Activated T-cell treated with anti-CD3 and anti-CD28 coated beads, Interleukin-2, amount 50 U/mL, for 24 hours (primary cell): ENCODE results near the gene ZACN.

ENCODE experiments used
- DNase-seq: peaks from one replicate; pipeline ENCODE4 v3.0.0-alpha.2; 2020
- H3K27ac Mint-ChIP-seq: 2 replicates; pipeline ENCODE4 v1.8.0; 2020; ENCODE audit warnings: mild to moderate bottlenecking, mixed read lengths
- H3K27me3 Mint-ChIP-seq: 2 replicates; pipeline ENCODE4 v1.8.0; 2020; ENCODE audit warnings: mixed read lengths
- H3K36me3 Mint-ChIP-seq: 2 replicates; pipeline ENCODE4 v1.8.0; 2020; ENCODE audit warnings: low read depth, mixed read lengths
- H3K4me1 Mint-ChIP-seq: 2 replicates; pipeline ENCODE4 v1.8.0; 2020; ENCODE audit warnings: low read depth, mixed read lengths
- H3K4me3 Mint-ChIP-seq: 2 replicates; pipeline ENCODE4 v1.8.0; 2020; ENCODE audit warnings: mild to moderate bottlenecking, moderate library complexity, mixed read lengths
- H3K9me3 Mint-ChIP-seq: 2 replicates; pipeline ENCODE4 v1.8.0; 2020; ENCODE audit warnings: mixed read lengths

The ZACN gene

GRCh38 chr17:76095943-76096342 is 17.0 kb downstream of the ZACN start:
- Mint-ChIP-seq H3K4me1 (peaks cover 3% of the 10 kb centered on the region), H3K27ac (peak overlapping the region; percentile 11), H3K27me3 (no peaks in the 10 kb centered on the region), H3K4me3 (no peak overlapping the region), H3K9me3 (no peaks in the 10 kb centered on the region), H3K36me3 (peaks cover 79% of the 10 kb centered on the region)
- no peak for DNase-seq

GRCh38 chr17:76097716-76098295 is 18.8 kb downstream of the ZACN start:
- Mint-ChIP-seq H3K27ac (no peak overlapping the region), H3K4me1 (peaks cover 17% of the 10 kb centered on the region), H3K27me3 (no peaks in the 10 kb centered on the region), H3K36me3 (peaks cover 79% of the 10 kb centered on the region), H3K4me3 (no peak overlapping the region), H3K9me3 (no peaks in the 10 kb centered on the region)
- DNase-seq, result no peak

- Mint-ChIP-seq H3K4me3 (peak overlapping the region; percentile 98), H3K27me3 (no peaks in the 10 kb centered on the region), H3K4me1 (peaks cover 28% of the 10 kb centered on the region), H3K27ac (peak overlapping the region; percentile 98), H3K9me3 (no peaks in the 10 kb centered on the region), H3K36me3 (peaks cover 48% of the 10 kb centered on the region)
- DNase-seq, result no peak
These were observed 23.9 kb downstream of the ZACN start for GRCh38 chr17:76102944-76103273.

DNA sequence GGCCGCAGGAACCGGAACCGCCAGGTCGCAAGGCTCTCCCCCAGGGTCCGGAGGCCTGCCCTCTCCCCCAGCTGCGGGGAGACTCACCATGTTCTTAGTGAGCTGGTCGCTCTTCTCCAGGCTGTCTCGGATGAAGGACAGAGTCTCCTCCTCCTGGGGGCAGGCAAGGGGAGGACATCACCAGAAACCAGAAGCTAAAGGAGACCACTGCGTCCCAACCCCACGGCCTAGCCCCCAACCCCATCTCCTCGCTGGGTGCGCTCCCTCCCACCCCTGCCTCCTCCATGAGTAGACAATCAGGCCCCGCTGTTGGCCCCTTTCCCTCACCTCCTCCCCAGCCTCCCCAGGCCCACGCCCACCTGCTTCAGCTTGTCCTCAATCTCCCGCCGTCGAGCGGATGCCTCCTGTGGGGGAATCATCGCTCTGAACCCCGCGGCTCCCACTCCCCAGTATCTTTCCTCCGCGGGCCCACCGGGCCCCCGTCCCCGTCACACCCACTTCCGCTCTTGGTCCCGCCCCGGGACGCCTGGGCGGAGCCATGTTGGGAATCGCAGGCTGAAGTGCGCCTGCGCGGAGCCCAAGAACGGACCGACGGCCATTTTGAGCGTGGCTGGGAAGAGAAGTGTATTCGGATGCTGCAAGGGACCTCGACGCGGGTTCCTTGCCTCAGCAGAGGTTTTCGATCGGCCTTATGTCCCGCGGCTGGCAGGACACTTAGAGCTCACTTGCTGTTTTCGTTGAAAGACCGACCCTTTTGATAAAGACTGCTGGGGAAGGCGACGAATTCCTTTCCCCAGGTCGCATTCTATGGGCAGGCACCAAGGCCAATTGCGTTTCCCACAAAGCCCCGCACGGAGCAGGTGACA is 24.5 kb downstream of the ZACN start, which contains the start of gene EXOC7:
EXOC7 (minus strand) TSS at position 514 of the 866 bp plus-strand sequence; CDS start at position 419, 95 bp downstream.
- Mint-ChIP-seq H3K9me3 (no peaks in the 10 kb centered on the region), H3K27me3 (no peaks in the 10 kb centered on the region), H3K4me1 (peaks cover 28% of the 10 kb centered on the region), H3K4me3 (peak within 1 kb of the TSS; percentile 98), H3K27ac (peak within 1 kb of the TSS; percentile 98), H3K36me3 (peaks cover 44% of the 10 kb centered on the region)
- DNase-seq, result peak; percentile 98

DNA sequence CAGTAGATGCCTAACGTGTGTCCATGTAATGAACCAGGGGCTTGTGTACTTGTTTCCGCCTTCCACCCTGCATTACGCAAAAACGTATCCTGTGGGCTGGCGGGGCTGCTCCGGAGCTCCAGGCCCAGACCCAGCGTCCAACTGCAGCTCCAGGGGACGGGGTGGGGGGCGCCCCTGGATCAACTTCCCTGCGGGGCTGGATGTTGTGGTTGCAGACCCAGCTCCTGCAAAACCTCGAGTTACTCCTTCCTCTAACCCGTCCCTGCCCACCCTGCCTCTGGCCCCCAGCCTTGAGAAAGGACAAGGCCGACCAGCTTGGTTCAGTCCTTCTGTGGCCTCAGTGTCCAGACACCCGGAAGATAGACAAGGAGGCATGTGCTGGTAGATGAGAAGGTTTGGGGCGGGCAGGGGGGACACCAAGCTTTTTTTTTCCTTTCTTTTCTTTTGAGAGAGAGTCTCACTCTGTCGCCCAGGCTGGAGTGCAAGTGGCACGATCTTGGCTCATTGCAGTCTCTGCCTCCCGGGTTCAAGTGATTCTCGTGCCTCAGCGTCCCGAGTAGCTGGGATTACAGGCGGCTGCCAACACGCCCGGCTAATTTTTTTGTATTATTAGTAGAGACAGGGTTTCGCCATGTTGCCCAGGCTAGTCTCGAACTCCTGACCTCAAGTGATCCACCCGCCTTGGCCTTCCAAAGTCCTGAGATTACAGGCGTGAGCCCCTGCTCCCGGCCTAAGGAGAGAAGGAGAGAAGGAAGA is 25.3 kb downstream of the ZACN start:
- no peaks in the 10 kb centered on the region for H3K27me3 Mint-ChIP-seq
- H3K27ac Mint-ChIP-seq, result peak overlapping the region; percentile 98
- H3K36me3 Mint-ChIP-seq, result peaks cover 35% of the 10 kb centered on the region
- no peaks in the 10 kb centered on the region for H3K9me3 Mint-ChIP-seq
- peak overlapping the region; percentile 98 for H3K4me3 Mint-ChIP-seq
- H3K4me1 Mint-ChIP-seq, result peaks cover 28% of the 10 kb centered on the region
- DNase-seq, result no peak

DNA sequence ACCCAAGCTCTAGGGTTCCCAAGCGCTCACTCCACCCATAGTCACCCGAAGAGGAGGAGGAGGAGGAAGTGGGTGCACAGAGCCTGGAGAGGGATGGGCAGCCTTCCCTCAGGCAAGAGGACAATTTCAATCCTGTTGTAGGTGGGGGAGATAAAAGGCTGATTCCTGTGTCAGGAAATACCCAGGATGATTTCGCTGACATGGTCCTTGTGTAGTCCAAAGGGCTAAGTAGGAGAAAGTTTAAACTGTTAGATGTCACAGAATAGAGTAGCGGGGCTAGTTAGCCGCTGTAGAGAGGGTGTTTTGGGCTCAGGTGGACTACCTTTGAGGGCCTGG is 25.9 kb downstream of the ZACN start:
- Mint-ChIP-seq H3K4me1 (peaks cover 27% of the 10 kb centered on the region), H3K27ac (peak overlapping the region; percentile 98), H3K9me3 (no peaks in the 10 kb centered on the region), H3K27me3 (no peaks in the 10 kb centered on the region), H3K36me3 (peaks cover 30% of the 10 kb centered on the region), H3K4me3 (peak overlapping the region; percentile 98)
- DNase-seq, result no peak

- Mint-ChIP-seq H3K4me1 (peaks cover 20% of the 10 kb centered on the region), H3K27me3 (no peaks in the 10 kb centered on the region), H3K9me3 (no peaks in the 10 kb centered on the region), H3K27ac (no peak overlapping the region), H3K4me3 (no peak overlapping the region), H3K36me3 (peaks cover 18% of the 10 kb centered on the region)
- DNase-seq, result no peak
These were observed 27.7 kb downstream of the ZACN start for GRCh38 chr17:76106703-76107102.

DNA sequence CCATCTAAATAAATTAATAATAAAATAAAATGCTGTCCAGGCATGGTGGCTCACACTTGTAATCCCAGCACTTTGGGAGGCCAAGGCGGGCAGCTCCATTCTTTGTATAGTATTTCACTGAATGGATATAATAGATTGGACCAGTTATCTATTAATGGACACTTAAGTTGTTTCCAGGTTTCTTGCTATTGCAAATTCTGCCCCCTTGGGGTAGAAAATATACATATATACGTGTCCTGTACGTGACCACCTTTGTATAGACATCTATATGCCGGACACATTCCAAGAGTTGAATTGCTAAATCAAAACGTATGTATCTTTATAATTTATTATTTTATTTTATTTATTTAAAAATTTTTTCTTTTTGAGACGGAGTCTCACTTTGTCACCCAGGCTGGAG is 28.5 kb downstream of the ZACN start:
- peaks cover 13% of the 10 kb centered on the region for H3K36me3 Mint-ChIP-seq
- peaks cover 14% of the 10 kb centered on the region for H3K4me1 Mint-ChIP-seq
- H3K27ac Mint-ChIP-seq, result no peak overlapping the region
- no peak overlapping the region for H3K4me3 Mint-ChIP-seq
- no peaks in the 10 kb centered on the region for H3K9me3 Mint-ChIP-seq
- no peak for DNase-seq
- no peaks in the 10 kb centered on the region for H3K27me3 Mint-ChIP-seq

- H3K4me1 Mint-ChIP-seq, result no peaks in the 10 kb centered on the region
- H3K9me3 Mint-ChIP-seq, result no peaks in the 10 kb centered on the region
- no peaks in the 10 kb centered on the region for H3K27me3 Mint-ChIP-seq
- no peaks in the 10 kb centered on the region for H3K36me3 Mint-ChIP-seq
- DNase-seq, result no peak
- no peak overlapping the region for H3K4me3 Mint-ChIP-seq
- no peak overlapping the region for H3K27ac Mint-ChIP-seq
These were observed 33.0 kb downstream of the ZACN start for GRCh38 chr17:76111956-76112355.

DNA sequence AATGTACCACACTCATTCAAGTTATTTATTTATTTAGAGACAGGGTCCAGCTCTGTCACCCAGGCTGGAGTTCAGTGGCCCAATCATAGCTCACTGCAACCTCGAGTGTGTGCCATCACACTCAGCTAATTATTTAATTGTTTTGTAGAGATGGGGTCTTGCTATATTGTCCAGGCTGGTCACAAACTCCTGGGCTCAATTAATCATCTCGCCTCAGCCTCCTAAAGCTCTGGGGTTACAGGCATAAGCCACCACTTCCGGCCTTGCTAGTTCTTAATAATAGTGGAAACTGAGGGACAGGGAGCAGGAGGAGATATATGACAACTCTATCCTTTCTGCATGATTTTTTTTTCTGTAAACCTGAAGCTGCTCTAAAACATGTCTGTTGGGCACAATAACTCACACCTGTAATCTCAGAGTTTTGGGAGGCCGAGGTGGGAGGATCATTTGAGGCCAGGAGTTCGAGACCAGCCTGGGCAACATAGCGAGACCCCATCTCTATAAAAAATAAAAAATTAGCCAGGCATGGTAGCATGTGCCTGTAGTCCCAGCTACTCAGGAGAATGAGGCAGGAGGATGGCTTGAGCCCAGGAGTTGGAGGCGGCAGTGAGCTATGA is 36.3 kb downstream of the ZACN start:
- H3K4me1 Mint-ChIP-seq, result no peaks in the 10 kb centered on the region
- H3K27ac Mint-ChIP-seq, result no peak overlapping the region
- DNase-seq, result no peak
- no peak overlapping the region for H3K4me3 Mint-ChIP-seq
- H3K9me3 Mint-ChIP-seq, result no peaks in the 10 kb centered on the region
- no peaks in the 10 kb centered on the region for H3K36me3 Mint-ChIP-seq
- no peaks in the 10 kb centered on the region for H3K27me3 Mint-ChIP-seq

DNA sequence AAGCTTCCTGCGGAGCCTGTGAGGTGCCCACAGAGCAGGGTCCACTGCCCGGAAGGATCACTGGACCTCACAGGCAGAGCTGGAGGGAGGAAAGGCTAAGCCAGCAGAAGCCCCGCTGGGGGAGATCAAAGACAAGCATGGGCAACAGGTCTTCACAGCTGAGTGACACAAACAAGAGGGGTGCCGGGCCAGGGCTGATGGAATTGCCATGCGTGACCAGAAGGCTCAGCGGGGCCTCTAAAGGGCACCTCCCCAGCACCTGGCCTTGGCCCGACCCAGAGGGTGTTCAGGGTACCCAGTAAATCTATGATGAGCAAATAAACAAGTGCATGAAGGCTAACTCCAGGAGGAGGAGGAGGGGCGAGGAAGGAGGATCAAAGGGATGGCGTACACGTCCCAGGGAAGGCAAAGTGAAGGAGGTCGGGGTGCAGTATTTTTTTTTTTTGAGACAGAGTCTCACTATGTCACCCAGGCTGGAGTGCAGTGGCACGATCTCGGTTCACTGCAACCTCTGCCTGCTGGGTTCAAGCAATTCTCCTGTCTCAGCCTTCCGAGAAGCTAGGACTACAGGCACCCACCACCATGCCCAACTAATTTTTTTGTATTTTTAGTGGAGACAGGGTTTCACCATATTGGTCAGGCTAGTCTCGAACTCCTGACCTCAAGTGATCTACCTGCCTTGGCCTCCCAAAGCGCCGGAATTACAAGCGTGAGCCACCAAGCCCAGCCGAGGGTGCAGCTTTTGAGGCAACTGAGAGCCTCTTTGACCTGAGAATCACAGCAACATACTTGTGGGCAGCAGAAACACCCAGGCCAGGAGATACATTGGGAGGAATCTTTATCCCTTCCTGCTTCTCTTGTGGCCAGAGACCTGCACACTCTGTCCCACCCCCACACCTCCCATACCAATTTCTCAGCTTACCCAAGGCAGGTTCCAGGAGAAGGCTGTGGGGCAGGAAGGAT is 40.7 kb downstream of the ZACN start:
- no peak overlapping the region for H3K4me3 Mint-ChIP-seq
- H3K27ac Mint-ChIP-seq, result no peak overlapping the region
- no peaks in the 10 kb centered on the region for H3K36me3 Mint-ChIP-seq
- peaks cover 10% of the 10 kb centered on the region for H3K4me1 Mint-ChIP-seq
- no peaks in the 10 kb centered on the region for H3K27me3 Mint-ChIP-seq
- no peak for DNase-seq
- H3K9me3 Mint-ChIP-seq, result no peaks in the 10 kb centered on the region

GRCh38 chr17:76120658-76121008 is 41.7 kb downstream of the ZACN start:
- Mint-ChIP-seq H3K4me3 (no peak overlapping the region), H3K9me3 (no peaks in the 10 kb centered on the region), H3K27ac (peak overlapping the region; percentile 12), H3K4me1 (peaks cover 10% of the 10 kb centered on the region), H3K36me3 (no peaks in the 10 kb centered on the region), H3K27me3 (no peaks in the 10 kb centered on the region)
- DNase-seq, result no peak

- DNase-seq, result no peak
These were observed 43.0 kb downstream of the ZACN start for GRCh38 chr17:76121932-76122430.

More at GRCh38 chr17:76121932-76122430, 43.0 kb downstream of the ZACN start:
- Mint-ChIP-seq H3K4me3 (peak overlapping the region; percentile 6), H3K36me3 (no peaks in the 10 kb centered on the region), H3K9me3 (no peaks in the 10 kb centered on the region), H3K4me1 (peaks cover 18% of the 10 kb centered on the region), H3K27me3 (no peaks in the 10 kb centered on the region), H3K27ac (peak overlapping the region; percentile 84)
